ENCODE data around the gene TMPRSS9.

Gene TMPRSS9

GRCh38 chr19:2429917-2430535, 70.0 kb downstream of the TMPRSS9 start:
- no peak for TF ChIP-seq CTCF (IDR thresholded peaks at IDR 0.05; ENCODE audit: low read depth, low read length, missing control alignments)
- no peak overlapping the region for H3K4me3 ChIP-seq (ENCODE audit: low read depth, low read length)
- in situ Hi-C loops (cut with HindIII; ENCODE audit: low sequenced_read_pairs), result no loop called here

GRCh38 chr19:2431318-2432055, 71.4 kb downstream of the TMPRSS9 start:
- DNase-seq (ENCODE audit: low read depth), result no peak
- in situ Hi-C loops (cut with HindIII; ENCODE audit: low sequenced_read_pairs), result no loop called here
- no peak for TF ChIP-seq CTCF (IDR thresholded peaks at IDR 0.05; ENCODE audit: low read depth, low read length, missing control alignments)
- no peak overlapping the region for H3K4me3 ChIP-seq (ENCODE audit: low read depth, low read length)

More at GRCh38 chr19:2429917-2430535, 70.0 kb downstream of the TMPRSS9 start:
- DNase-seq (ENCODE audit: low read depth), result no peak

DNA sequence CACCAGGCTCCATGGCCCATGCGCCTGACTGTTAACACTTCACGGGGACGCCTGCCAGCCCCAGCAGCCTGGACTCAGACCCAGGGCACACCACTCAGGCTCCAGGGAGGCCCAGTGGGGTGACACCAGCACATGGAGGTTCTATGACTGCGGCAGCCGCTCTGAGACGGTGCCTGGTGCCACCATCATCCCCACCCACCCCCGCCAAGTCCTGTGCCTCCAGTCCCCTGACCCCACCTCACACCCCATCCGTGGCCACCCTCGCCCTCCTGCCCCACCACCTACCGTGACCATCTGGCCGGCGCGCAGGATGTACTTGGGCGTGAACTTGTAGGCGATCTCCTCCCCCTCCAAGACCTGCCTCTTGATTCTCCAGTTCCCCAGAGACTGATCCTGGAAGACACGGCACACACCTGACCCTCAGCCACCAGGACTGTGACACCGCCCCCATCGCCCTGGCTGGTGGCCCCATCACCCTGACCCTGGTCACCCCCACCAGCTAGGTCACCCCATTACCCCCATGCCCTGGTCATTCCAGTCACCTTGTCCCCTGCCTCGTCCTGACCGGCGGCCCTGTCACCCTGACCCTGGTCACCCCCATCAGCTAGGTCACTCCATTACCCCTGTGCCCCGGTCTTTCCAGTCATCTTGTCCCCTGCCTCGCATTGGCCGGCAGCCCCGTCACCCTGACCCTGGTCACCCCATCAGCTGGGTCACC, 72.2 kb downstream of the TMPRSS9 start:
- no peak for TF ChIP-seq CTCF (IDR thresholded peaks at IDR 0.05; ENCODE audit: low read depth, low read length, missing control alignments)
- no peak overlapping the region for H3K4me3 ChIP-seq (ENCODE audit: low read depth, low read length)
- DNase-seq (ENCODE audit: low read depth), result no peak
- in situ Hi-C loops (cut with HindIII; ENCODE audit: low sequenced_read_pairs), result no loop called here

GRCh38 chr19:2433854-2434253, 73.8 kb downstream of the TMPRSS9 start:
- H3K4me3 ChIP-seq (ENCODE audit: low read depth, low read length), result no peak overlapping the region
- no peak for DNase-seq (ENCODE audit: low read depth)
- in situ Hi-C loops (cut with HindIII; ENCODE audit: low sequenced_read_pairs), result no loop called here
- no peak for TF ChIP-seq CTCF (IDR thresholded peaks at IDR 0.05; ENCODE audit: low read depth, low read length, missing control alignments)

GRCh38 chr19:2434267-2434666, 74.2 kb downstream of the TMPRSS9 start:
- no peak overlapping the region for H3K4me3 ChIP-seq (ENCODE audit: low read depth, low read length)
- no peak for TF ChIP-seq CTCF (IDR thresholded peaks at IDR 0.05; ENCODE audit: low read depth, low read length, missing control alignments)
- in situ Hi-C loops (cut with HindIII; ENCODE audit: low sequenced_read_pairs), result no loop called here
- DNase-seq (ENCODE audit: low read depth), result no peak

GRCh38 chr19:2434721-2435265, 74.7 kb downstream of the TMPRSS9 start:
- TF ChIP-seq CTCF (IDR thresholded peaks at IDR 0.05; ENCODE audit: low read depth, low read length, missing control alignments), result no peak
- DNase-seq (ENCODE audit: low read depth), result no peak
- in situ Hi-C loops (cut with HindIII; ENCODE audit: low sequenced_read_pairs), result no loop called here
- no peak overlapping the region for H3K4me3 ChIP-seq (ENCODE audit: low read depth, low read length)
